DND-41 (cell line): ENCODE data around the gene KCNAB1.
"Not testable (repeated sequence)": the region's sequence is repeated elsewhere in the genome, so short reads cannot be mapped to it uniquely, and the experiment has no call there.

ENCODE experiments used
- EZH2 ChIP-seq: IDR thresholded peaks from 3 replicates; pipeline ENCODE4 v1.6.1; 2012; ENCODE audit warnings: borderline replicate concordance, low read depth, mild to moderate bottlenecking, moderate library complexity, low read length, inconsistent platforms; ENCODE audit not compliant: severe bottlenecking
- TF ChIP-seq, protein P1 (sequence below): IDR thresholded peaks from 2 replicates; pipeline ENCODE4 v1.5.1; 2012; ENCODE audit warnings: borderline replicate concordance, low read length, moderate library complexity, mild to moderate bottlenecking; ENCODE audit not compliant: poor library complexity, severe bottlenecking; ENCODE audit errors: extremely low read depth

- TF ChIP-seq, protein P1, sequence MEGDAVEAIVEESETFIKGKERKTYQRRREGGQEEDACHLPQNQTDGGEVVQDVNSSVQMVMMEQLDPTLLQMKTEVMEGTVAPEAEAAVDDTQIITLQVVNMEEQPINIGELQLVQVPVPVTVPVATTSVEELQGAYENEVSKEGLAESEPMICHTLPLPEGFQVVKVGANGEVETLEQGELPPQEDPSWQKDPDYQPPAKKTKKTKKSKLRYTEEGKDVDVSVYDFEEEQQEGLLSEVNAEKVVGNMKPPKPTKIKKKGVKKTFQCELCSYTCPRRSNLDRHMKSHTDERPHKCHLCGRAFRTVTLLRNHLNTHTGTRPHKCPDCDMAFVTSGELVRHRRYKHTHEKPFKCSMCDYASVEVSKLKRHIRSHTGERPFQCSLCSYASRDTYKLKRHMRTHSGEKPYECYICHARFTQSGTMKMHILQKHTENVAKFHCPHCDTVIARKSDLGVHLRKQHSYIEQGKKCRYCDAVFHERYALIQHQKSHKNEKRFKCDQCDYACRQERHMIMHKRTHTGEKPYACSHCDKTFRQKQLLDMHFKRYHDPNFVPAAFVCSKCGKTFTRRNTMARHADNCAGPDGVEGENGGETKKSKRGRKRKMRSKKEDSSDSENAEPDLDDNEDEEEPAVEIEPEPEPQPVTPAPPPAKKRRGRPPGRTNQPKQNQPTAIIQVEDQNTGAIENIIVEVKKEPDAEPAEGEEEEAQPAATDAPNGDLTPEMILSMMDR: not testable (repeated sequence)
- TF ChIP-seq EZH2: not testable (repeated sequence)
Measured at GRCh38 chr3:156095652-156096051, 24.7 kb upstream of the KCNAB1 start.
